Activated CD8-positive, alpha-beta memory T cell treated with anti-CD3 and anti-CD28 coated beads, Interleukin-2, amount 50 U/mL, for 4 hours (primary cell): ENCODE data around the gene UCN.
A peak's percentile ranks its signal among the peaks of the same experiment; 100 is the strongest.
"Not testable (repeated sequence)": the region's sequence is repeated elsewhere in the genome, so short reads cannot be mapped to it uniquely, and the experiment has no call there.

Experiments used
- DNase-seq: peaks from one replicate; pipeline ENCODE4 v3.0.0-alpha.2; 2020

UCN gene

DNA sequence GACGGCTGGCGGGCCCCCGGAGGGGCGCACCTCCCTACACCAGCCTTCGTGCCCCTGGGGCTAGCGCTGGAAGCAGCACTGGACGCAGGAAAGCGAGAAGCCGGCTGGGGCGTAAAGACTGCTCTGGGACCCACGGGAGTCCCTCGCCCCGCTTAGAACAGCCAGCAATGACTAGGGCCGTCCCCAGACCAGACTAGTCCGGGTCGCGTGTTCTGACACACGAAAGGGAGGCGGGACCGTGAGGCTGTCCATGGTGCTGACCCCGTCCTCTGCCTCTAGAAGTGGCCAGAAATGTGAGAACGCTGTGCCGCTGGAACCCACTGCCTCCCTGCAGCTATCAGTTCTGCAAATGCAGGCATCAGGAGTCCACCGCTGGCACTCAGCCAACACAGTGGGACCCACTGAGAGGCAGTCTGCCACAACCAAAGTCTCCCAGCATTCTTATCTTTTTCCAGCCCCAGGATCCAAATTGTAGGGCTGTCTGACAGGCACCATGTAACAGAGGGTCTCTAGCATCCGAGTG, at the start of gene UCN:
UCN (minus strand) TSS at position 87 of the 523 bp plus-strand sequence. CDS start 550 bp downstream, outside the sequence.
- no peak for DNase-seq

DNA sequence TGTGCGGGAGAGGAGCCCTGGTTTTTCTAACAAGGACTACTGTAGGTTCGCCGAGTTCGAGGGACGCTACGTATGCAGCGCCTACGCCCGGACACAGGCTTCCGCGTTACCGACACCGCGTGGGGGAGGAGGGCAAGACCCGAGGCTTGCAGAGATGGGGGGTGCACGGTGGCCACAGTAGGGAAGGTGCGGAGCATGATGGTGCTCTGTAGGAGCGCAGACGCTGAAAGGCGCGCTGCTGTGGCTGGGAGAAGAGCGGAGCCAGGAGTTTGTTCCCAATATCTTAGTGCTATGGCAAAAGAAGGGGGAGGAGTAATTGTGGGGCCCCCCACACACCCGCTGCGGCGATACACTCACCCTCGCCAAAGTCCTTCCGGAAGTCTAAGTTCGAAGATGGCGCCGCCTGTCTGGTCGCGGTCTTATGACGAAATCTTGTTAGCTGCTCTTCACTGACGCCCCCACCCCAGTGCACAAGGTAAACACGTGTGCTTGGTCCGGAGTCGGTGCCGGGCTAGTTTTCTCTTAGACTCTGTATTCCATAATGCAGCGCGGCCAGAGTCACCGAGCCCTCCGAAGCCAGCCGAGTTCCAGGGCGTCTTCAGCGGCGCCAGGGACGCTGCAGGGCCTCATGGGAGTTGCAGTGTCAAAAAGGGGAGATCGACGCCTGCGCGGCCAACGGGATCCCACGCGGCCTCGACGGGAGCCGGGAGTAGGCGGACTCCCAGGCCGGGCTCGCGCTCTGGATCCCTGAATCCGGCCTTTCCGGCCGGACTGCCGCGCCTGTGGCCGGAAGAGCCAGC, 48.3 kb upstream of the UCN start, which contains the start of gene GTF3C2:
GTF3C2 (minus strand) TSS at position 383 of the 800 bp plus-strand sequence. CDS start 13,210 bp downstream, outside the sequence.
- peak; percentile 93 for DNase-seq

- no peak for DNase-seq
Observed at GRCh38 chr2:27356056-27356381, 47.8 kb upstream of the UCN start.

- DNase-seq: no peak
Observed at GRCh38 chr2:27354597-27354927, 46.3 kb upstream of the UCN start.

DNA sequence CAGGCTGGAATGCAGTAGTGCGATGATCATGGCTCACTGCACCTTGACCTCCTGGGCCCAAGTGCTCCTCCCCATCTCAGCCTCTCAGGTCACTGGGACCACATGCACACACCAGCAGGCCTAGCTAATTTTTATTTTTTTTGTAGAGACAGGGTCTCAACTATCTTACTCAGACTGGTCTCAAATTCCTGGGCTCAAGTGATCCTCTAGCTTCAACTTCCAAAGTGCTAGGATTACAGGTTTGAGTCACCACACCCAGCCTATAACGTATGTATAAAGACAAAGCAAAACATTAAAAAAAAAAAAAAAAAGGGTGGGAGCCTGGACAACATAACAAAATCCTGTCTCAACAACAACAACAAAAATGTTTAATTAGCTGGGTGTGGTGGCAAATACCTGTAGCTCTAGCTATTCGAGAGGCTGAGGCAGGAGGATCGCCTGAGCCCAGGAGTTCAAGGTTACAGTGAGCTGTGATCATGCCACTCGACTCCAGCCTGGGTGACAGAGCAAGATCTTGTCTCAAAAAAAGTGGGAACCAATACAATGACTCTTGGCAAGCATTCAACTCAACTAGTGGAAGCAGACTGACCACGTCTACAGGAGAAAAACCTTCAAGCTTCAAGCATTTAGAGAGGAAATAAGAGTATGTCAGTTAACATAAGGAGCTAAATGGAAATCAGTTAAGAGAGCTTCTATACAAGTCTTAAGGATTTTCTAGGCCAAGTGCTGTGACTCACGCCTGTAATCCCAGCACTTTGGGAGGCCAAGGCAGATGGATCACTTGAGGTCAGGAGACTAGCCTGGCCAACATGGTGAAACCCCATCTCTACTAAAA, 45.7 kb upstream of the UCN start:
- DNase-seq: no peak

- not testable (repeated sequence) for DNase-seq
Observed at GRCh38 chr2:27353386-27353761, 45.1 kb upstream of the UCN start.

GRCh38 chr2:27351802-27352598, 43.8 kb upstream of the UCN start:
- DNase-seq: no peak

- no peak for DNase-seq
Observed at GRCh38 chr2:27350106-27350693, 42.0 kb upstream of the UCN start.

- DNase-seq: no peak
Observed at GRCh38 chr2:27347641-27348040, 39.4 kb upstream of the UCN start.

DNA sequence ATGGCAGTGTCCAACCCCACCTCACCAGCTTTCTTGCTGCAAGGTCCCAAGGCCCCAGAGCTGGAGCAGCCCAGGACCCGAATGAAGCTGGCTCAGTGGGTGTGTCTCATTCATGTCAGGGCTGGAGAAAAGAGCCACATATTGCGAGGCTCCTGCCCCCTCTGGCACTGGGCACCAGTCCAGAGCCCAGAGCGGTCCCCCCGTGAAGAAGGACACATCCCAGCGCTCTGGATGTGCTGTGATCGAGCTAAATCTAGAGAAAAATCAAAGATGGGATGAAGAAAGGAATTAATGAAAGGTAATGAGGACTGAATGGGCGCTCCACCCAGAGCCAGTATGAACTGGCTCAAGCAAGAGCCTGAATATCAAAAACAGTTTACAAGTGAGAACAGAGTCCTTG, 27.9 kb upstream of the UCN start:
- DNase-seq: no peak

GRCh38 chr2:27335311-27335710, 27.1 kb upstream of the UCN start:
- no peak for DNase-seq

DNA sequence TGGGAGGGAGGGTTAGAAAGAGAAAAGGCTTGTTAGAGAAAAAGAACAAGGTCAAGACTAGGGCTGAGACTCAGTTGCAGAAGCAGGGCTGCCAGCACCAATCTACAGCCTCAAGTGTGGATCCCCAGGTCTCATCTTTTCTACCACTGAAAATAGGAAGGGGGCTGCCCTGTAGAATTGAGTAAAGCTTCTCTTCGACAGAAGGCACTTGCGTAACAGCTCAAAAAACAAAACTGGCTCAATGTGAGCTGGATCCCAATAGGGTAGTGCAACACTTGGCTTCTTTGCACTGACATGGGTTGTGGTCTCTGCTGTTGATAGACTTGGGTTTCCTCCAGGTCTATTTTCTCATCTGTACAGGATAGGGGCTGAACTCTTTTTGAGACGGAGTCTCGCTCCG, 16.5 kb upstream of the UCN start:
- no peak for DNase-seq

DNA sequence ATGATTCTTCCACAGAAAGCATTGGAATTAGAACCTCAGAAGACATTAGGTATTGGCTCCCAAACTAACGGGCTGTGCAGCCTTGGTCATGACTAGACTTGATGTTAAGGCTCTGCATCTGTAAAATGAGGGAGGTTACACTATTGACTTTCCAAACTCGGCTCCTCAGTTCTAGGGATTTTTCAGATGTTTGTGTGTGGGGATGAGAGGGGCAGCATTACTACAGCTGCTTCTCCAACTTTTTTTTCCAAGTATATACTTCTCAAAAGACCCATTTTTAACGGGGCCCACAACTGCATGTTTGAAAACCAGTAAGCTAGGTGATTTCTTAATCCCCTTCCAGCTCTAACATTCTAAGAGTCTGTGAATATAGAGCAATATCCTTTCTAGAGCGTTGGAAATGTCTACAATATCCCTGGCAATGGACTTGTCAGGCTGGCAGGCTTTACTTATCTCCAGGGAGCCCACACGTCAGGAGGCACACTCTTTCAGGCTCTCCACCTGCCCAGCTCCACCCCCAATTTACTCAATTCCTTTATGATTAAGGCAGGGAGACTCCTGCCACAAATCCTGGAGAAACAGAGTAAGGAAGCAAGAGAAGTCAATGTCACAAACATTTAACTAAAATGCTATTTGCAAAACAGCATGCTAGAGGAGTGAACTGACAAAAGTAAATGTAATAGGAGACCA, 15.5 kb upstream of the UCN start:
- no peak for DNase-seq

DNA sequence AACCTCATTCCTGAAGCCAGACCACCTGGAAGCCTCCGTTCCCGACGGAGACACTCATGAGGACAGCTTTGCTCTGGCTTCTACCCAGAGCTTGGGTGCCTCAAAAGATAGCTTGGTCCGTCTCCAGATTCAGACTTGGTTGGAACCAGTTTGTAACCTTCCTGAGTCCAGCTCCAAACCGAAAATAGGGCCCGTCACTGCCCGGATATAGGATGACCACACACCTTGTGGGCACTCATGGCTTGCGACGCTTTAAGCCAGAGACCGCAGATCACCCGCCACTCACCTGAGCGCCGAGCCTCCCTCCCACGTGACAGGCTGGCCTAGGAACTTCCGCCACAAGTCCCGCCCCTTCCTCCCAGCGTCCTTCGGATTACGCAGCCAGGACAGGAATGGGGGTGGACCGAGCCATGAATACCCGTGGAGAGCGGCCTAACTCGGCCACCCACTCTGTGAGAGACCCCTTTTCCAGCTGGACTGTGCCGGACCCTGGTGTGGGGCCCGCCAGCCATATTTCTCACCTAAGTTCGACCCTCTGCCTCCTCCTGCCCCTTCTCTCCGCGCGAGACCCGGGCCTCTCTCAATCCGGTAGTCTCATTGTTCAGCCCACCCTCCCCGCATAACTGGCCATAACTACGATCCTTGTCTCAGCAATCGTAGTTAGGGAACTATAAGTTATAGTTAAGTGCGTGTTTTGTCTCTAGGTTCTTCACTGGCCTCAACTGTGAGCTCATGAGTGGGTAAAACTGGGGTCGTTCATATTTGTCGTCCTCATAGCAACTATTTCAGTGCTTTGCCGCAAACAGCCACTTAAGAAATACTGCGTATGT, 14.7 kb upstream of the UCN start, which contains the start of gene MPV17:
MPV17 (minus strand) TSS at position 332 of the 830 bp plus-strand sequence. CDS start 580 bp downstream, outside the sequence.
- peak; percentile 87 for DNase-seq

DNA sequence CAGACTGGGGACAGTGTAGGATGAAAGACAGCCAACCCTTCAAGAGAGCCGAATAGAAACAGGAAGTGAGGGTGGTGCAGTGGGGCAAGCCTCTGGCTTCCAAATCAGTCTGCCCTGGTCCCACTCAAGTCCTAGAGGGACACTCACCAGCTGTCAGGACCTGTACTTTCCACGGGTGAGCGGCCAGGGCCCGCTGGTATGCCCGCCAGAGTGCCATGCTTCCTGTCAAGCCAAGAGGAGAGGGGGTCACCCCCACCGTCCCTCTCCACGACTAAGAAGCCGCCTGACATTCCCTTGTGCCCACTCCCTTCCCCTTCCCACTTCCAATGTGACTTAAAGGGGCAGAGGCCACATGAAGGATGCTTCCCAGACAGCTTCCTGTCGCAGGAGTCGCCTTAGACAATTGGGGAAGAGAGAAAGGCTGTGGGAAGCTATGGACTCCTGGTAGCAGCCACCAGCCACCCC, 14.1 kb upstream of the UCN start:
- no peak for DNase-seq

DNA sequence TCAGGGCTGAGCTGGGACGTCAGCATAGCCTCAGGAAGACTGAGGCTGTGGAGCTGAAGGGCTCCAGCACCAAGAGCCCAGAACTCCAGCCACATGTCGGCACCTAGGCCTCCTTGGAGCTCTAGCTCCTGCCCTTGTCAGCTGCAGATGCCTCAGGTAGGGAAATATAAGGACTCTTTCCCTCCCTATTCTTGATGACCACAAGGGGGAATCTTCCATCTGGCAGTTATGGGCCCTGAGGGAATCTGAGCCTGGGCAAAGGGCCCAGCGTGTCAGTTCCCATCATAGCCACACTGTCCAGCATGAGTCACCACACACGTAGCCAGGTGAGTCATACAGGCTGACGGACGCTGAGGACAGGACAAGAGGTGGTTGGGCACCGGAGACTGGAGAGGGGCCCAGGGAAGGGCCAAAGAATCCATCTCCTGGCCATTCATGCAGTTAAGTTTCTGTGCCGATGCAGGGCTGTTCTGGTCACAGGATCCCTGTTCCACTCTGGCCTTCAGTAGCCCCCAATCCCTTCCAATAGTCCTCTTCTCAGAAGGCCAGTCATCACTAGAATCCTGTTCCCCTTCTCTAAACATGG, 12.8 kb upstream of the UCN start:
- no peak for DNase-seq

GRCh38 chr2:27319839-27320238, 11.6 kb upstream of the UCN start:
- not testable (repeated sequence) for DNase-seq

GRCh38 chr2:27316655-27317412, 8.6 kb upstream of the UCN start:
- DNase-seq: no peak

- no peak for DNase-seq
Observed at GRCh38 chr2:27315122-27315521, 6.9 kb upstream of the UCN start.

GRCh38 chr2:27314709-27315108, 6.5 kb upstream of the UCN start:
- no peak for DNase-seq
